ENCODE measurements around the gene CDC45. TPM values are rescaled to one million over a fixed set of nuclear protein-coding genes. Genes with fewer than 3 reads are reported as not detected.

Gene CDC45
- total RNA-seq, 1 donor from 2014 or later: 50.7 TPM

GRCh38 chr22:19519041-19519926 lies 39.6 kb downstream of the CDC45 start:
- no peak overlapping the region for H3K27ac ChIP-seq
- H3K4me2 ChIP-seq: no peak overlapping the region
- H3K4me3 ChIP-seq: no peak overlapping the region
- H3K79me2 ChIP-seq (ENCODE audit: low read depth): no peaks in the 10 kb centered on the region
- H4K20me1 ChIP-seq (ENCODE audit: low read depth): peaks cover 17% of the 10 kb centered on the region
- peaks cover 12% of the 10 kb centered on the region for H3K27me3 Mint-ChIP-seq (ENCODE audit: insufficient read depth, low read depth)
- H3K4me1 ChIP-seq: peaks cover 9% of the 10 kb centered on the region
- peaks cover 14% of the 10 kb centered on the region for H3K4me1 Mint-ChIP-seq
- H3K9me3 Mint-ChIP-seq: no peaks in the 10 kb centered on the region
- no peak overlapping the region for H3K4me3 Mint-ChIP-seq
- H3K36me3 Mint-ChIP-seq: peaks cover 15% of the 10 kb centered on the region
- no peak overlapping the region for H2AFZ ChIP-seq (replicated peaks)
- DNase-seq (ENCODE audit: low spot score): no peak
- H3K9me3 ChIP-seq (ENCODE audit: low read depth): no peaks in the 10 kb centered on the region
- H3K36me3 ChIP-seq: no peaks in the 10 kb centered on the region
- H3F3A ChIP-seq (ENCODE audit: low read depth): peaks cover 19% of the 10 kb centered on the region
- no peak overlapping the region for H3K9ac ChIP-seq
- H3K27me3 ChIP-seq: peaks cover 29% of the 10 kb centered on the region
- no peak overlapping the region for H3K27ac Mint-ChIP-seq
- no peak for TF ChIP-seq EZH2phosphoT487 (IDR thresholded peaks at IDR 0.05)
- TF ChIP-seq CTCF (IDR thresholded peaks at IDR 0.05): no peak
- no peak for TF ChIP-seq EZH2 (IDR thresholded peaks at IDR 0.05)

- Mint-ChIP-seq H3K4me1 (peaks cover 16% of the 10 kb centered on the region), H3K36me3 (peaks cover 15% of the 10 kb centered on the region), H3K27ac (no peak overlapping the region), H3K27me3 (ENCODE audit: insufficient read depth, low read depth) (peaks cover 18% of the 10 kb centered on the region), H3K9me3 (no peaks in the 10 kb centered on the region), H3K4me3 (no peak overlapping the region)
- DNase-seq (ENCODE audit: low spot score): no peak
- Histone ChIP-seq H3K9me3 (ENCODE audit: low read depth) (no peaks in the 10 kb centered on the region), H4K20me1 (ENCODE audit: low read depth) (peaks cover 17% of the 10 kb centered on the region), H3K27me3 (peaks cover 37% of the 10 kb centered on the region), H3K79me2 (ENCODE audit: low read depth) (no peaks in the 10 kb centered on the region), H3K4me1 (peaks cover 14% of the 10 kb centered on the region), H3K4me2 (no peak overlapping the region), H3K36me3 (no peaks in the 10 kb centered on the region), H3K4me3 (no peak overlapping the region), H3F3A (ENCODE audit: low read depth) (peaks cover 19% of the 10 kb centered on the region), H3K9ac (no peak overlapping the region), H3K27ac (no peak overlapping the region), H2AFZ (replicated peaks) (no peak overlapping the region)
- no peak for TF ChIP-seq EZH2phosphoT487 (IDR thresholded peaks at IDR 0.05)
- TF ChIP-seq CTCF (IDR thresholded peaks at IDR 0.05): no peak
- TF ChIP-seq EZH2 (IDR thresholded peaks at IDR 0.05): no peak
Measured at GRCh38 chr22:19520007-19520406, 40.3 kb downstream of the CDC45 start.

DNA sequence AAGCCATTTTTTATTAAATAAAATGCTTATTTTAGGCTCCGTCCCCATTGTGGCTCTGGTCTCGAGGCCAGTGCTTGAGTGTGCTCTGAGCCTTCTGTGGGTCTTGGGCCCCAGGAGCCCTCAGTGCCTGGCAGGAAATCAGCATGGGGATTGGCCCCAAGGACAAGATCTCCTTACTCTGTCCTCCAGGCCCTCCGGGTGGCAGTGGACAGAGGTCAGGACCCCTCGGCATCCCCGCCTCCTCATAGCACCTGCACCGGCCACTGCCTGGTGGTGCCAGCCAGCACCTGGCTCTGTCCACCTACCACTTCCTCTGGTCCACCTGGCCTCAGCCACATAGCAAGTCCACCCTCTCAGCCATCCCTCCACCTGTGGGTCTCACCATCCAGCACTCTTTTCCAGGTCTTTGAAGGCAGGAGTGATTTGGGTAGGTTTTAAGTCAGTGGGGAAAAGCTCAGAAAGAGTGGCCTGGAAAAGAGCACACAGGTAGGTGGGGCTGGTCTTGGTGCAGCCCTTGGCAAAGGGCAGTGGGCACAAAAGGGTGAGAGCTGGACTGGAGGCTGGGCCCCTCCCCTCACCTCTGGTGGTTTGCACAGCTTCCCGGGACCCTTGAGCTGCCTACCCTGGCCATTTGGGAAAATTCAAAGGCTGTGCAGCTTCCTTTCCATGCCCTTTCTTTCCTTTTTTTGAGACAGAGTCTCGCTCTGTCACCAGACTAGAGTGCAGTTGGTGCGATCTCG lies 41.0 kb downstream of the CDC45 start:
- H3K27me3 Mint-ChIP-seq (ENCODE audit: insufficient read depth, low read depth): peaks cover 20% of the 10 kb centered on the region
- H3K27me3 ChIP-seq: peaks cover 44% of the 10 kb centered on the region
- H3K9me3 ChIP-seq (ENCODE audit: low read depth): no peaks in the 10 kb centered on the region
- DNase-seq (ENCODE audit: low spot score): no peak
- peaks cover 17% of the 10 kb centered on the region for H4K20me1 ChIP-seq (ENCODE audit: low read depth)
- peaks cover 11% of the 10 kb centered on the region for H3K36me3 Mint-ChIP-seq
- no peak overlapping the region for H3K4me3 Mint-ChIP-seq
- no peak overlapping the region for H2AFZ ChIP-seq (replicated peaks)
- H3K4me1 Mint-ChIP-seq: peaks cover 11% of the 10 kb centered on the region
- H3F3A ChIP-seq (ENCODE audit: low read depth): peaks cover 19% of the 10 kb centered on the region
- H3K4me2 ChIP-seq: no peak overlapping the region
- no peaks in the 10 kb centered on the region for H3K9me3 Mint-ChIP-seq
- H3K9ac ChIP-seq: no peak overlapping the region
- TF ChIP-seq EZH2phosphoT487 (IDR thresholded peaks at IDR 0.05) (no peak), CTCF (IDR thresholded peaks at IDR 0.05) (no peak), EZH2 (IDR thresholded peaks at IDR 0.05) (no peak)
- H3K36me3 ChIP-seq: no peaks in the 10 kb centered on the region
- no peak overlapping the region for H3K27ac ChIP-seq
- no peak overlapping the region for H3K4me3 ChIP-seq
- no peak overlapping the region for H3K27ac Mint-ChIP-seq
- no peaks in the 10 kb centered on the region for H3K79me2 ChIP-seq (ENCODE audit: low read depth)
- peaks cover 15% of the 10 kb centered on the region for H3K4me1 ChIP-seq

Data from neural progenitor cell (in vitro differentiated cells).